HG02973 (cell line): Measurements from ENCODE around the gene TRIM62.

Experiments
- ATAC-seq: cut with Tn5 transposase; IDR thresholded peaks from one replicate; pipeline ENCODE4 v1.9.1; 2021; ENCODE audit warnings: moderate library complexity; ENCODE audit not compliant: unreplicated experiment

The TRIM62 gene

DNA sequence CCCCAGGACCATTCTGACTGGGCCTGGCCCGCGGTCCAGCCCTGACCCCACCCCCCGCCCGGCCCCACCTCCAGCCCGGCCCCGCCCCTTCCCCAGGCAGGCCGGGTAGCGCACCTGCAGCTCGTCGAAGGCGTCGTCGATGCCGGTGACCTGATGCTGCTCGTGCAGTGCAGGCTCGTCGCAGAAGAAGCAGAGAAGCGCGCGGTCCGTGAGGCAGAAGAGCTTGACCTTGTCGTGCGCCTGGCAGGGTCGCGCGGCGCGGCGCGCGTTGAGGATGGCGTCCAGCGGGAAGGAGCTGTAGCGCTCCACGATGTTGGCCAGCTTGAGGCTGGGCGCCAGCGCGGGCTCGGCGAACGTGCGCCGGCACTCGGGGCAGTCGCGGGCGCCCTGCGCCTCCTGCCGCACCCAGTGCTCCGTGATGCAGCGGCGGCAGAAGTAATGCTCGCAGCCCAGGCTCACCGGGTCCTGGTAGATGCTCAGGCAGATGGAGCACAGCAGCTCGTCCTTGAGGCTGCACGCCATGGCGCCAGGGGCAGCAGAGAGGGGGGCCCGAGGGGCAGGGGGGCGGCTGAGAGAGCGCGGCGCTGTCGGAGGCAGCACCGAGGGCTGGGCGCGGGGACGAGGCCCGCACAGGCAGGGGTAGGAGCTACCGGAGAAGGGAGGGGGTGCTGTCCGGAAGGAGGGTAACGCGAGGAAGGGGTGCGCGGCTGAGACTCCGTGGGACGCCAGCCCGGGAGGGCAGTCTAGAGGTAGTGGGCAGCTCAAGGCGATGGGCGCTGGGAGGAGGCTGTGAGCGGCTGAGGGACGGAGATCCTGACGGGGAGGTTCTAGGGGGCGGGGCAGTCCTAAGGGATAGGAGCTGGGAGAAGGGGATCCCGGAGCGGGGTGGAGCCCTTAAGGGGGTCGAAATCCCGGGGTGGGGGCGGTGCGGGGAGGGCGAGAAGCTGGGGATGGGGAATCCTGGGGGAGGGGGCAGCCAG is 642 bp downstream of the TRIM62 start:
- peak; percentile 70 for ATAC-seq

DNA sequence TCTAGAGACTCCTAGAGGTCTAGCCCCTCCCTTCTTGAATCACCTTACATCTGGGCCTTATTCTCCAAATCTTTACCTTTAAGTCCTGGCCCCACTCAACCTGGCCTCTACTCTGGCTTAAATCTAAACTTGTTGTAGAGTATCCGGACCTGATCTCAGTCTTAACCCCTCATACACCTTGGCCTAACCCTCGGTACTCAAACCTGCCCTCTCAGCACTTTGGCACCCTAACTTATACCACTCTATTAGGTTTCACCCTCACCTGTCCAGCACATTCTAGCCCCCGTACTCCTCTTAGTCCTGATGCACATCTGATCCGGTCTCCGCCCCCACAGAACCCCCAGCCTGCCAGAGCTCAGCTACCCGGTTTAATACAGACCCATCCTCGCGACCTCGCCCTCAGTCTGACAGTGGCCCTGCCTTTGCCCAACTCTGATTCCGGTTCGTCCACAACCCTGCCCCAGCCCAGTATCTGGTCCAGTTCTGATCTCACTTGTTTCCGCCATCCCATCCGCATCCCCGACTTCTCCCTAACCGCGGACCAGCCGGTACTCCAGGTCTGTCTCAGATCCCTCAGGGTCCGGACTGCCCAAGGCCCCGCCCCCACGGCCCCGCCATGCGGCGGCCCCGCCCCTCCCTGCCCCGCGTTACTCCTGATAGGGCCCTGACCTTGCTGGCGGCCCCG is 1.5 kb downstream of the TRIM62 start:
- ATAC-seq, result no peak

DNA sequence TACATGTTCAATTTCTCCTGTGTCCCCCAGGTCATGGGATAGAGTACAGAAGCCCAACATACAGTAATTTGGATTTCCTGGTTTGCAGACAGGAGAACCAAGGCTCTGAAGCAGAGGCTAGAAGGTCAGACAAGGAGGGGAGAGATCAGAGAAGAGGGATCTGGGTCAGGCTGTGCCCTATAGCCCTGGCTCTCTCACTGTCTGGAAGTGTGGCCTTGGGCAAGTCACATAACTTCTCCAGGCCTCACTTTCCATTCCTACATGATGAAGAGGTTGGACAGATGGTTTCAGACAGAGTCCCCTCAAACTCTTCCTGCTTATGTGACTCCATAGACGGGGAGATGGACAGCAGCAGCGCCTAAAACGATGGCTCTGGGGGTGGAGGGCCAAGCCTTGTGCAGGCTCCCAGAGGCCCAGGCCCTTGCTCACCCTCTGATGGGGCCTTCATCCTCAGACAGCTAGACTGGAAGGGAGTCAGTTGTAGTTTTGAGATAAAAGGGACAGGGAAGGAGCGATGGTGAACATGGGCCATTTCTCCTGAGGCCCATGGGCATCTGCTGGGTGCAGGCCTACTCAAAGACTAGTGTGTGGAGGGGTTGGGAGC is 2.9 kb downstream of the TRIM62 start:
- no peak for ATAC-seq

DNA sequence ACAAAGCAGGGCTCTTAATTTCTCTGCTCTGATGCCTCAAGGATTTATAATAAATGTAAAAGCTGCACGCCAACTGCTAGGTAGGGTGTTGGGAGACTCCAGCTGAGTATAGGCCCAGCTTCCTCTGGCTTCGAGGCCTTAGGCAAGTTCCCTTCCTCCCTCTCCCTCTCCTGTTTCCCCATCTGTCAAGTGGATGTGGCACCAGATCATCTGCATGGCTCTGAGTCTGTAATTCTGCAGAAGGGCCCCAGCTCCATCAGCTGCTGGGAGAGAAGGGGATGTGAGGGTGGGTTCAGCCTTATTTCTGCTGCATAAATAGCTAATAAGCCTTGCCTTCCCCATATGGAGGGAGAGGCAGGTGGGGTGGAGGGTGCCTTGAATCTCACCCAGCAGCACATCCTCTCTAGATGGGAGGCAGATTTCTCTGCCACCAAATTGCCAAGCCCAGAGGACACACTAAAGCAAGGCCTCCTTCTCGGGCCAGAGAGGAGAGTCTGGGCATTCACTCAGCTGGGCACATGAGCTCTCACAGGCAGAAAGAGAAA is 3.8 kb downstream of the TRIM62 start:
- no peak for ATAC-seq

DNA sequence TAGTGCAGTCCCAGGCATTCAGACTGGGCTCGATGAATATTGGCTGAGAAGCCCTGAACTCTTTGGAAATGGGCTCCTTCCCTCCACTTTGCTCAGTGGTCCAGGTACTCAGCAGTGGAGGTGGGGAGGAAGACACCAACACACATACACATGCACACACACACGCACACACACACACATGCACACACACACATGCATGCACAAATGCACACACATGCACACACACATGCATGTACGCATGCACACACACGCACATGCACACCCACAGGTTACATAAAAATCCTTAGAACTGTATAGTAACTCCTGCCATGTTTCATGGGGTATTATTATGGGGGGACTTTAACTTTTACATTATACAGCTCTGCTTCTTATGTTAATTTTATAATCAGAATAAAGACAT is 5.0 kb downstream of the TRIM62 start:
- ATAC-seq, result no peak

DNA sequence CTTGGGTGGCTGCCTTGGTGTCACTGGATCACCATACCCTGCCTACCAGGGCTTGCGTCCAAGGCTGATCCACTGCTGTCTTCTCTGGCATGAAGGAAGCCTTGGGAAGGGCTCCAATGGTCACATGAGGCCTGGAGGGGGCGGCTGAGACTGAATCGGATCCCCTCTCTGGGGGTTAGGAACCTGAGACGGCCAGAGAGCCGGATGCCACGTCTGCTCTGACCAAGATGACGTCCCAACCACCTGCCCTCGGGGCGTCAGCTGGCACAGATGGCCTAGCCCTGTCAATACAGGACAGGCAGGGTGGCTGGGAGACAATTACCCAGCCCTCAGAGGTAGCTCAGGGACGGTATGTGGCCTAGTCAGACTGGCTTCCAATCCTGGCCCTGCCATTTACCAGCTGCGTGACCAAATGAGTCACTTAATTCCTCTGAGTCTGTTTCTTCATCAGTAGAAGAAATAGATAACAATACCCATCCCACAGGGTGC is 5.4 kb downstream of the TRIM62 start:
- no peak for ATAC-seq

DNA sequence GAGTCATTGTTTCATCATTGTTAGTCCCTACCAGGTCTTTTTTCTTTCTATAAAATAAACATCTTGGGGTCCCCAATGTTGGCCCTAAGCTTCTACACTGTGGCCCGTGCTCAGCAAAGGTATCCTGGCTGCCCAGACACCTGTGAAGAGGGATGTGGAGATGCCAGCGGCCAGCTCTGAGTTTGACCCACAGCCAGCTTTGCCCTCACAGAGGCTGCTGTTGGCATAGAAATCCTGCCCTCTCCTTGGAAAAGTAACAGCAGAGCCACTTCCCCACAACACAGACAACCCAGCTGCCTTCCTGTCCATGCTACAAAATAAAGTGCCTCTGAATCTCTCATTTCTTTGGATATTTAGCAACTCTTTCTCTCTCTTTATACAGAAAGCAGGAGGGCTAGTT is 6.0 kb downstream of the TRIM62 start:
- no peak for ATAC-seq

DNA sequence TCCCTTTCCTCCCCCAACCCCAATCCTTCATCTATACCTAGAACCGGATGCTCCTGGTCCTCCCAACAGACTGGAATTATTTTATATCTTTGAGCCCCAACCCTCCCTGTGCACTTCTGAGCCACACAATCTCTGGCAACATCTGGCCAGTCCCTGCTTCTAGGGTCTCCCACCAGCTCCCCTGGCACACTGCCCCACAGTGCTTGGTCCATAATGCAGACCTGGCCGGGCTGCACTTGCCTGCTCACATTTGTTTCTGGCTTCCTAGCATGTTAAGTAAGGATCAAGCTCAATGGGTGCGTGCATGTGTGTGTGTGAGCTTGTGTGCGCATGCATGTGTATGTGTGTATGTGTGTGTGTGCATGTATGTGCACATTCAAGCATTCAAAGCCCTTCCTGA is 8.8 kb downstream of the TRIM62 start:
- ATAC-seq, result no peak

DNA sequence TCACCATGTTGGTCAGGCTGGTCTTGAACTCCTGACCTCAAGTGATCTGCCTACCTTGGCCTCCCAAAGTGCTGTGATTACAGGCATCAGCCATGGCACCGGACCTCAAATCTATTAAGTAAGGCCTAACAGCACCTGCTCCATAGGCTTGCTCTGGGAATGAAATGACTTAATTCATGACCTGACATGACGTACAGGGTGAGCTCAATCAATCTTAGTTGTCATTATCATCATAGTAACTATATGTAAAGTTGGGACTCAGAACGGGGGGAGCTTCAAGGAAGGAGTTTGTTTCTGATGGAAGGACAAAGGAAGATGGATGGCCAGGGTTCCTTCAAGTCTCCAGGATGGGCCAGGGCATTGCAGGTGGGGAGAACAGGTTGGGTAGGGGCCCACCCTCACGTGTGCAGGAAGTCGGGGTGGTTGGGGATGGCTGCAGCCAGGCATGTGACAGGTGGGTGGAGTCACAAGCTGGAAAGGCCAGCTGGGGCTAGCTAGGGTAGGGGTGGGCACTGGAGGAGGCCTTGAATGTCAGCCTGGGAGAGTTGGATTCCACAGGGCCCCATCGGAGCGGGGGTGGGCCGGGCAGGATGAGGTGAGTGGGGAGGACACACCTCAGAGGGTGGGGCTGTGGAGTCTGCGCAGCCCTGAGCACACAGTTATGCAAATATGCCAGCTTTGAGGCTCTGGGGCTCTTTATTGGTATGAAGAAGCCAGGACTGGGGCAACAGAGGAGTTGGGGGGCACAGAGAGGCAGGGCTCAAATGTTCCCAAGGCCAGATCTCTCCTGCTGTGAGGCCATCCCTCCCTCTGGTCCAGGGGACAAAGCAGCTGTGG is 9.6 kb downstream of the TRIM62 start:
- no peak for ATAC-seq

DNA sequence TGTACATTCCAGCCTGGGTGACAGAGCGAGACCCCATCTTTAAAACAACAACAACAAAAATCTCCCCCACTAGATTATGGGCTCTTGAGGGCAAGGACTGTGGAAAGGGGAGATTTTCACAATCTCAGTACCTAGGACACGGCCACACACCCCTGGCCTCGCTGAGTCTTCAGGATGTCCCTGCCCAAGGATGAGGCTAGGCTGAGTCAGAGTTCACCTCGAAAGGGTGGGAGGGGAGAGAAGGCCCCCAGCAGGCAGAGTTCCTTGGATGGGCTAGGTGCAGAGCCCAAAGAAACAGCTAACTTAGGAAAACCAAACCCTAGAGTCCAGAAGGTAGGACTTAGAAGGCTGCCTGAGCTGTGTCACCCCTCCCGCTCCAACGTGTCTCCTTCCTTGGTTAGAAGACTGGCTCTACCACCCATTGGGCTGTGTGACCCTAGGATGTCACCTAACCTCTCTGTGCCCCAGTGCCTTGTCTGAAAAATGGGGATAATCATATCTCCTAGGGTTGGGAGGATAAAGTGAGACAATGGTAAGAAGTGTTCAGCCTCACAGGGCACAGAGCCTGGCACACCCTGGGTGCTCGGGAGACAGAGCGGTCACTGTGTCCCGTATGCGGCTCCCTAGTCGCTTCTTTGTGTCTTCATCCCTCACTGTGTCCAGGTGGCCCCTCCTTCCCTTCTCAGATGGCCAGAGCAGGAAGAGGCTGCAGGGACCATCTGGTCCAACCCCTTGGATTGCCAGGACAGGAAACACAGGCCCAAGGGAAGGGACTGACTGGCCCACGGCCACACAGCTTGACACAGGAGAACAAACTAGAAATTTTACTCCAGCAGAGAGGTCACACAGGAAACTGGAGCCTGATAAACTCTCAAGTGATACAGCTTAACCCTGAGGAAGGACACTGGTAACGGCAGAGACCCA is 11.2 kb downstream of the TRIM62 start:
- ATAC-seq, result no peak

DNA sequence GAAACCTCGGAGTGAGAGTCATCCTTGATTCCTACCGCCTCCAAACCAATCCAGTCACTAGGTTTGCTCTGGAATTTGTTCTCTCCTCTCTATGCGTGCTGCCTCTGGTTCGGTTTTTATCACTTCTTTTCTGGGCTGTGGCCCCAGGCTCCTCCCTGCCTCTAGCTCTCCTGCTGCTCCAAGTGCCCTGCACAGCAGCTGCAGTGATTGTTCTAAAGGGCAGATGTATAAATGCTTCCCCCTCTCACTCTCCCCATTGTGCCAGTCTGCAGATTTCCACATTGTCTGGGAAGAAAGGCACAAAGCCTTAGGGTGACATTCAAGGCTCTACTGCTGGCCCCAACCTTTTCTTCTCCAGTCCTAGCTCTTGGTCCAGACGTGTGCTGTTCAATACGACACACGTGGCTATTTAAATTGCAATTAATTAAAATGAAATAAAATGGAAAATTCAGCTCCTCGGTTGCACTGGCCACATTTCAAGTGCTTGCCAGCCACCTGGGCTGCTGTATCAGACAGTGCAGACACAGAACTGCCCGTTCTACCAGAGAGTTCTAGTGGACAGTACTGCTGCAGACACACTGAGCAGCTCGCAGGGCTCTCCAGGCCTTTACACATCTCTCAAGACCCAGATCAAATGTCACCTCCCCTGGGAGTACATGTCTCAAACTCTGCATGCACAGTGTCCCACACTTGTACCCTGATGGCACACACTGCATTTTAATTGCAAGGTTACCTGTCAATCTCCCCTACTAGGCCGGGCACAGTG is 12.4 kb downstream of the TRIM62 start:
- ATAC-seq, result no peak

DNA sequence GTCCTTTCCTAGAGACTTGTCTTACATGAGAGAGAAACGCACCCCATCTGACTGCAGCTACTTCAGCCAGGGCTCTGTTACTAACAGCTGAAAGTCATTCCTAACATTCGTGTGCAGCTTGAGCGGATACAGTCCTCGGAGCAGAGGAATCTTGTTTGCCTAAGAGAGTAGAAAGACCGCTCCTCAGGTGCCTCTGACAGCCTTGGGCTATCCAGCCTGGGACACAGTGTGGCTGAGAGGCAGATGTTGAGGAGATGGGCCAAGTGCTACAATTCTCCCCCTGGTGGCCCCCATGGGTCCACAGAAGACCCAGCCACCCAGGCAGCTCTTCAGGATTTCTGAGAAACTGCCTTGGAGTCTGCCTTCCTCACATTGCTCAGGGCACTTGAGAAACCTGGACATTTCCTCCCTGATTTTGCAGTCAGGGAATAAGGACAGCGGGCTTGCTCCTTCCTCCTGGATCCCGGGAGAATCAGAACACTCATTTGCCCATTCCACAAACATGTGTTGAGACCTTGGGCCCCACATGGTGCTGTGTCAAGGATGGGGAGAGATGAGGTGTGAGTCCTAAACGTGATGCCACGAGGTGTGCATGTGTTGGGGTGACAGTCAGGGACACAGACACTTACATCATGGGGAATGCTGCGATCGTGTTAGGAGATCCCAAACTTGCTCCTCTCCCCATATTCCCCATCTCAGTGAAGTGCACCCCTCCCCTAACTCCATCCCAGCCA is 13.1 kb downstream of the TRIM62 start:
- no peak for ATAC-seq

DNA sequence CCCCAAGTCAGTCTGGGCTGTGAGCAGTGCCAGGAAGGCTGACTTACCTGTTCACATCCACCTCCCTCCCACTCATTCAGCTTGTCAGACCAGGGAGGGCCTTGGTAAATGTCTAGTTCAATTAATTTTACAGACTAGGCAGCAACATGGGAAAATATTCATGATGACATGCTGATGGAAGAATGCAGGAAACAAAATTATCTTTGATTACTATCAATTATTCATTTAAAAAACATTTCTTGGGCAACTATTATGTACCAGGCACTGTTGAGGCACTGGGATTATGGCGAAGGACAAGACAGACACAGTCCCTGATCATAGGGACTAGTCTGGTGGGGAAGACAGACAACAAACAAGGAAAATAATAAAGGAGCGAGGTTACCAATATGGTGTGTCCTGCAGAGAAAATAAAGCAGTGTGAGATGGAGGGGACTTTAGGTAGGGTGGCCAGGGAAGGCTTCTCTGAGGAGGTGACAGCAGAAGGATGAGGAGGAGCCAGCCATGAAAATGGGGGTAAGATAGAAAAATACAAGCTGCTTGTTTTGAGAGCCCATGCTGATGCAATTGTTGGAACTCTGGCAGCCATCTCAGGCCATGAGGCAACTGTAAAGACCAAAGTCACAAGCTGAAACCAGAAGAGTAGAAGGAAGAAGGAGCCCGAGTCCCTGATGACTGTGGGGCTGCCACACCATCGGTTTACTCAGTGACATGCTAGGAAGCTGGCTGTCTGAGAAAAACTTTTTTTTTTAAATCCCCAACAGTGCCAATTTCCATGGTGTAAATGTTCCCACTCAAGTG is 14.0 kb downstream of the TRIM62 start:
- ATAC-seq, result no peak

DNA sequence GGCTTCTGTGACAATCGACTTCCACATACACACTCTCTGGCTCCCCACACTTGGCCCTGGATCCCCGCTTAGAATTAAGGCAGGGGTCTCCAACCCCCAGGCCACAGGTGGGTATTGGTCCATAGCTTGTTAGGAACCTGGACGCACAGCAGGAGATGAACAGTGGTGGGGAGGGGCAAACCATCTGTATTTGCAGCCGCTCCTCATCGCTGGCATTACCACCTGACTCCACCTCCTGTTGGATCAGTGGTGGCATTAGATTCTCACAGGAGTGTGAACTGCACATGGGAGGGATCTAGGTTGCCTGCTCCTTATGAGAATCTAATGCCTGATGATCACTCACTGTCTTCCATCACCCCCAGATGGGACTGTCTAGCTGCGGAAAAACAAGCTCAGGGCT is 16.0 kb downstream of the TRIM62 start:
- no peak for ATAC-seq

DNA sequence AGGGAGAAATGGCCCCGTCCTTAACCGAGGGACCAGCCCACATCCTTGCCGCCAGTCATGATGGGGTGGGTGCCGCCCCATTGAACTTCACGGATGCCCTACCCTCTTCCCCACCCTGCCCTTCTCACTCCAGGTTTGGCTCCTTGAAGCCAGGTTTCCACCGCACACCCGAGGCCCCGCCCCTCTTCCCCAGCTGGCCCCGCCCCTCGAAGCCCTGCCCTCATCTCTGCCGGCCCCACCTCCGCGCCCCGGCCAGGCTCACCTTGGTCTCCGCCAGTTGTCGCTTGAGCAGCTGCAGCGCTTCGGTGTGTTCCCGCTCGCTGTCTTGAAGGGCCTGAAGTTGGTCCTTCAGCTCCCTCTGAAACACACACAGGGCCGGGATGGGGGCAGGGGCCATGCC is 16.6 kb downstream of the TRIM62 start:
- no peak for ATAC-seq

DNA sequence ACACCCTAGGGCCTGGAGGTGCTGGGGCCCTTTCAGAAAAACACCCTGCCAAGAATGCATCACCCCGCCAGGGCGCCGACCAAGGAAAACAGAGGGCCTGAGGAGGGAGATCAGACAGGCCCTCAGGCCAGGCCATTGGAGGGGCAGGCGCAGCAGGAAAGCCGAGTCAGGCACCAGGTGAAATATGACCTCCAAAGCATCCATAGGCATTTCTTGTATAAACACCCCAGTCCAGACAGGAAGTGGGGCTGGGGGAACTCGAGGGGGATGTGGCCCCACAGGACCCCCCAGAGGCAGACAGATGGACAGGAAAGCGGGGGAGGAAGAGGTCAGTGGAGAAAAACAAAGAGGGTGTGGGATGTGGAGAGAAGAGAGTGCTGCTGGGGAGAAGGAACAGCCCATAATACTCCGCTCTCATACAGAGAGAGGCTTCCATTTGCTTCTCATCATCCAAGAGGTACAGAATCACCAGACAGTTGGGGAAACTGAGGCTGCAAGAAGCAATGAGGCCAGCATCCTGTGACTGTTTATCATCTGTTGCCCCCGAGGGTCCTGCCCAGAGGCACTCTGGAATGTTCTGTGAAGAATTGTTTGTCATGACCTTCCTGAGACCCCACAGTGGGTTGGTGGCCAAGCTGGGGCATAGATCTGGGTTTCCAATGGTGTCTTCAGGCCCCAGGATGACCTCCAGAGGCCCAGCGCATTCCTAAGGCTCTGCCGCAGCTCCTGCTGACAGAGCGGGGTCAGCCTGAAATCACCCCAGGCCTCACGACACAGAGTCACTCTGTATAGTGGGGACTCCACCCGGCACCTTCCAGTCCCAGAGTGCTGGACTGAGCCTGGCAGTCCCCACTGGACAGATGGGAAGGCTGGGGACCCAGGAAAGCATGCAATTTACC is 18.0 kb downstream of the TRIM62 start:
- ATAC-seq, result no peak
